Middle frontal gyrus (tissue), 1 donor: ENCODE measurements around the gene OR2T35.

ENCODE experiments used
- DNase-seq: peaks from one replicate; pipeline ENCODE4 v3.0.0-alpha.2; 2015; ENCODE audit warnings: low spot score; ENCODE audit errors: extremely low spot score

OR2T35 gene

DNA sequence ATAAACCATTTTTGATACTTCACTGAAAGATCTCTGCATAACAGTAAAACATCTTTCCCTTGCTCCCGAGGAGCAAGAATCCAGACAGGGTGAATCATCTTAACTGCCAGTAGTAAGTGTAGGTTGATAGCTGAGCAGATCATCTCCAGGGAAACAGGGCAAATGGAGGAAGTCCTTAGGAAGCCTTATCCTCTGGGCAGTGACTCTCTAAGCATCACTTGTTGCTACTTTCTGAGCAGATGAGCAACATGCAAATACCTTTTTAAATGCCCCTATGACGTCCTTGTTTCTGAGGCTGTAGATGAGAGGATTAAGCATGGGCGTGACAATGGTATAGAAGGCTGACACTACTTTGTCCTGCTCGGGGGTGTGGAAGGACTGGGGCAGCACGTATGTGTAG lies 19.1 kb downstream of the OR2T35 start:
- DNase-seq, result no peak

DNA sequence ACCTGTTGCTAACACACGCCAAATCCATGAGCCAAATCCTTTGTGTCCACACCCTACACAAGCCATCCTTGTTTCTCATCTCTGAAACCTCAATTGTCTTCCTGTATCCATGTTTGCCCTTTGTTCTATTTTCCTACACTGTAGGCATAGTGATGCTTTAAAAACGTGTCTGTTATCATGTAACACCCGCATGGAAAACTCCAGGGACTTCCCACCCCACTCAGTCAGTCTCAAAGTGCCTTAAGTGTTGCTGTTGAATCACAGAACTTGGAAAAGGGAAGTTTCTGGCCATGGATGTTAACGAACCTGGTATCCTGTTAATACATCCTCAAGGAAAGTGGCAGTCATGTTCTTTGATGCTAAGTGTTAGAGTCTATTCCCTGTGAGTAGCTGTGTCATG lies 19.9 kb downstream of the OR2T35 start:
- no peak for DNase-seq

GRCh38 chr1:248622570-248623001 lies 22.5 kb downstream of the OR2T35 start:
- no peak for DNase-seq

- DNase-seq, result no peak
Observed at GRCh38 chr1:248621770-248622169, 23.3 kb downstream of the OR2T35 start.

GRCh38 chr1:248618878-248619277 lies 26.2 kb downstream of the OR2T35 start:
- DNase-seq, result no peak

DNA sequence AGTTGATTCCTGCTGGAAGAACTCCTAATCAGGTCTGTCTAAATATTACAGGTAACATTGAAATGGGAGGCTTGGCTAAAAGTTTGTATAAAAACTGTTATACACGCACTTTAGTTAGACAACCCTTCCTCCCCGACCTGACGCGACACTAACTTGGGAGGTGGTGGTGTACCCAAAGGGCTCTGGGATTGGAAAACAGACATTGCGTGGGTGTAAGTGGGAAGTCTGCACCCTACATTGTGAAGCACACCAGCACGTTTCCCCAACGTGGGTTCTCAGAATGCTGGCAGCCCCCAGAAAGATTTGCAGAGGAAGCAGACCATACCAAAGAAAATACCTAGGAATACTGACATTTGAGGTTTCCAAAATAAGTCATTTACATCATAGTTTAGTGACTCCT lies 27.0 kb downstream of the OR2T35 start:
- DNase-seq, result no peak

DNA sequence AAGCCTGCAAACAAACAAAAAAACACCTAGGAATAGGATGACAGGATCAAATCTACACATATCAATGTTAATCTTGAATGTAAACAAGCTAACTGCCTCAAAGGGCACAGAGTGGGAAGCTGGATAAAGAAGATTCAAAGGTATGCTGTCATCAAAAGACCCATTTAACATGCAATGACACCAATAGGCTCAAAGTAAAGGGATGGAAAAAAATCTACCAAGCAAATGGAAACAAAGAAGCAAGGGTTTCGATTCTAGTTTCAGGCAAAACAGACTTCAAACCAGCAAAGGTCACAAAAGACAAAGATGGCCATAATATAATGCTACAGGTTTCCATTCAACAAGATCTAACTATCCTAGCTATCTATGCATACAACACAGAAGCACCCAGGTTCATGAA lies 31.3 kb downstream of the OR2T35 start:
- no peak for DNase-seq

DNA sequence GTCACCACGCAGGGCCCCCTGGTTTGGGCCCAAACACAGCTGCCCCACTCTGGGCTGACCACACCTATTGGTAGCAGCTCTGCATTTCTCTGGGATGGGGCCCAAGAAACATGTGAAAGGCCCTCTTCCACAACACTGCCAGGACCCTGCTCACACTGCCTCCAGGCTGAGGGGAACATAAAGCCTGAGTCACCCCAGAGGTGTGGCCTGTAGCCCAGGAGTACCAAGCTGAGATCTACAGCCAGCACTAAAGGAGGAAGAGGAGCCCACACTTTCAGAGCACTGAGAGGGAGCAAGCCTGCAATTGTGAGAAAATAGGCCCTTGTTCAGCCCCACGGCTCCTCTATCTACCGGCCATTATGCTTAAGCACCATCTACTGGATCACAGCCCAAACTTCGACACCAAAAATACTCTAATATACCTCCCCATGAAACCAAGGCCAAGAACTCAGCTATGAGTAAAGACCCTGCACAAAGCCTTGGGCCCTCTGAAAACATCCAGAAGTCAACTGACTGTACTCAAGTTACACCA lies 33.1 kb downstream of the OR2T35 start:
- no peak for DNase-seq

DNA sequence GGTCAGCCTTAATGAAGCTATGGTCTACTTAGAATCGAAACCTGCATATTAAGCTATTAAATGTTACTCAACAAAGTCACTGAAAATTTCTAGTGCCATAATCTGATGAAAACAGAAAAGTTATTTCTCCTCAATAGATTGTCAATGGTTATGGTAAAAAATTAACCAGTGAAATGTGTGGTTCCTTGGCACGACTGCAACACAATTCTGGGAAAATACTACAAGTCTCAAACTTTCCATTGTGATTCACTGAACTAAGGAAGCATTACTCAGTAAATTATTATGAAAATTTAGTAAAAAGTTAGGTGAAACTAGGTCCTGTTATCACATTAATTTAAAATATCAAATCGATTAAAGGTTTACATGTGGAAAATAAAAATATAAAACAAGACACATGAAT lies 34.8 kb downstream of the OR2T35 start:
- no peak for DNase-seq

GRCh38 chr1:248599396-248599795 lies 45.7 kb downstream of the OR2T35 start:
- DNase-seq, result no peak

- DNase-seq, result no peak
Observed at GRCh38 chr1:248597589-248597988, 47.5 kb downstream of the OR2T35 start, which contains the start of gene OR2T10. Gene OR2T10, minus strand, starts transcription at chr1:248597700. Its CDS starts 3,932 bp downstream, at chr1:248593768.

- DNase-seq, result no peak
Observed at GRCh38 chr1:248596615-248597014, 48.5 kb downstream of the OR2T35 start.

GRCh38 chr1:248593226-248593625 lies 51.9 kb downstream of the OR2T35 start:
- no peak for DNase-seq

DNA sequence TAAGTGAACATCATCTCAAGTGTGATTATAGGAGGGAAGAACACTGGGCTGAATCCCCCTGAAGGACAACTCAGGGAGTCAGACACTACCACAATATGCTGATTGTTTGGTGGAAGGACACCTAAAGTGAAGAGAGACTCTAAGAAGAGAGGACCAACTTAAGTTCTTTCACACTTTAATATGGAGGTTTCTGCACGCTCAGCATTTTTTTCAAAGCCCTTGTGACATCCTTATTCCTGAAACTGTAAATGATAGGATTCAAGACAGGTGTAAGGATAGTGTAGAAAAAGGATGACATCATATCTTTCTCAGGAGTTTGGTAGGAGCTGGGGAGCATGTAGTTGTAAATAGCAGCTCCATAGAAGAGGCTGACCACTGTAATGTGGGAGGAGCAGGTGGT lies 52.4 kb downstream of the OR2T35 start:
- no peak for DNase-seq

DNA sequence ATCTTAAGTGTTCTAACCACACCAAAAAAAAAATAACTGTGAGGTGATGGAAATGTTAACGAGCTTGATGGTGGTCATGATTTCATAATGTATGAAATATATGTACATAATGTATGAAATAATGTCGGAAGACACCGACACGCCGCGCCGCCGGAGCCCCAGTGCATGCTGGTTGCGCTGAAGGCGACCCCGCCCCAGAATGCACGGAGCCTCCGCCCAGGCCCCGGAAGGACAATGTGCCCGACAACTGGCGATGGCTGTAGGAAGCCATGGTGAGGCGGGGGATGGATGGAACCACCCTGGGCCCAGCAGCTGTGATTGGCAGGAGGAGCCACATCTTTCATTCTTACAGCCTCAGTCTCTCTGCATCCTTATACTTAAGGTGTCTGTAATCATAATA lies 55.0 kb downstream of the OR2T35 start:
- no peak for DNase-seq

GRCh38 chr1:248589334-248589733 lies 55.7 kb downstream of the OR2T35 start:
- DNase-seq, result no peak
